Measurements from ENCODE around the gene SQOR. TPM values are rescaled to one million over a fixed set of nuclear protein-coding genes. Genes with fewer than 3 reads are reported as not detected.

The SQOR gene
- total RNA-seq, 2 donors from 2014 or later, result 0.24 TPM; not detected in 1

DNA sequence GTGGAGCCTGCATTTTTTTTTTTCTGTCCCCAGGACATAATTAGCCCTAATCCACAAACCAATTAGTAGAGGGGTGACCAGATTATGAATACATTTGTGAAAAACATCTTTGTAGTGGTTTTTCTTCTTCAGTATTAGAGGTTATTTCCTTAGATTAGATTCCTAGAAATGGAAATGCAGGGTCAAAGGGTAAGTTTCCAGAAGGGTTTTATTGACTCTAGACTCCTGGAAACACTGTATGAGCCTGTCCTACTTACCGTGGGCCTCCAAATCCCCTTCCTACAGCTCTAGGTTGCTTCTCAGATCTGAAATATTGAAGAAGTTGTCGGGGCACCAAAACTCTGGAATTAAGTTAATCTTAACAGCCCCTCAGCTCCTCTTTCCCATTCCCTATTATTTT lies 22.4 kb downstream of the SQOR start:
- Histone ChIP-seq H3K4me1 (ENCODE audit: control insufficient read depth, insufficient read depth, low read length) (no peaks in the 10 kb centered on the region), H3K27ac (ENCODE audit: low read depth, low read length) (no peak overlapping the region), H3K27me3 (ENCODE audit: control insufficient read depth, insufficient read depth, low read length, poor library complexity, severe bottlenecking) (no peaks in the 10 kb centered on the region), H3K36me3 (ENCODE audit: control insufficient read depth, insufficient read depth, low read length) (no peaks in the 10 kb centered on the region), H3K4me3 (ENCODE audit: low read length) (no peak overlapping the region), H3K9ac (ENCODE audit: extremely low read depth, low read length, poor library complexity, severe bottlenecking) (no peak overlapping the region), H3K9me3 (ENCODE audit: control insufficient read depth, low read length) (no peaks in the 10 kb centered on the region)
- Mint-ChIP-seq H3K4me3 (no peak overlapping the region), H3K9me3 (no peaks in the 10 kb centered on the region), H3K27me3 (ENCODE audit: insufficient read depth) (peaks cover 15% of the 10 kb centered on the region), H3K36me3 (ENCODE audit: low read depth) (no peaks in the 10 kb centered on the region), H3K4me1 (peaks cover 3% of the 10 kb centered on the region), H3K27ac (no peak overlapping the region)
- TF ChIP-seq, protein P1, sequence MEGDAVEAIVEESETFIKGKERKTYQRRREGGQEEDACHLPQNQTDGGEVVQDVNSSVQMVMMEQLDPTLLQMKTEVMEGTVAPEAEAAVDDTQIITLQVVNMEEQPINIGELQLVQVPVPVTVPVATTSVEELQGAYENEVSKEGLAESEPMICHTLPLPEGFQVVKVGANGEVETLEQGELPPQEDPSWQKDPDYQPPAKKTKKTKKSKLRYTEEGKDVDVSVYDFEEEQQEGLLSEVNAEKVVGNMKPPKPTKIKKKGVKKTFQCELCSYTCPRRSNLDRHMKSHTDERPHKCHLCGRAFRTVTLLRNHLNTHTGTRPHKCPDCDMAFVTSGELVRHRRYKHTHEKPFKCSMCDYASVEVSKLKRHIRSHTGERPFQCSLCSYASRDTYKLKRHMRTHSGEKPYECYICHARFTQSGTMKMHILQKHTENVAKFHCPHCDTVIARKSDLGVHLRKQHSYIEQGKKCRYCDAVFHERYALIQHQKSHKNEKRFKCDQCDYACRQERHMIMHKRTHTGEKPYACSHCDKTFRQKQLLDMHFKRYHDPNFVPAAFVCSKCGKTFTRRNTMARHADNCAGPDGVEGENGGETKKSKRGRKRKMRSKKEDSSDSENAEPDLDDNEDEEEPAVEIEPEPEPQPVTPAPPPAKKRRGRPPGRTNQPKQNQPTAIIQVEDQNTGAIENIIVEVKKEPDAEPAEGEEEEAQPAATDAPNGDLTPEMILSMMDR (conservative IDR thresholded peaks at IDR 0.05), result no peak
- no peak for DNase-seq
- WGBS, 2 experiments (ENCODE audit: insufficient coverage in 1 of 2, insufficient read length in 1 of 2), result 90 to 100% methylated on average over 2 of the region's 2 CpGs

DNA sequence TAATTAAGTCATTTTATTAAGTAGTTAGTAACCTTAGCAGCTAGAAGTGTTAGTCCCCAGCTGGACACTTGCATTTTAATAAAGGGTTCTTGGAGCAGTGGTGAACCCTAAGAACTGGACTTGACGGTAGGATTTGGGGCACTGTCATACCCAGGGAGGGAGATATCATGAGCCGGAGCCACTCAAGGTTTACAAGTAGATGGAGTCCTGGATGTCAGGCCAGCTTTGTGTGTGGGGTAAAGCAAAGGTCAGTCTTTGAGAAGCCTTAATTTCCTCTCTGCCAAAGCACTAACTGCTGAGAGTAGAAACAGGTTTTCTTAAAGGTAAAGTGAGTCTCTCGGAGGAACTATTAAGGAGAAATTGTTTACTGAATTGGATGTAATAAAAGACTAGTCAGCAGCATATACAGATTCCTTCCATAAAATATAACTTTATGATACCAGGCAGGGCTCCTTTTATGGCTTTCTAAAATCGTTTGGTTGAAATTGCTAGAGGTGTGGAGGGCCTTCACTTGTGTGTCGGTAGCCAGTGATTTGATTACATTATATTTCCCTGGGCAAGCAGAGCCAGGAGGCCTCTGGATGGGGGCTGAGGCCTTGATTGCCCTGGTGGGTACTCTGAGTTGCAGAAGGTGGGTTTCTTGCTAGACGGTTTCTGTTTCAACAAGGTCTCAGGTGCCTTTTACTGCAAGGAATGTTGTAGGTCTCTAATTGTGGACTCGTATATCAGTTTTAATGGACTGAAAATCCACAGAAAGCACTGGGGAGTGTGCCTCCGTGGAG lies 23.1 kb downstream of the SQOR start:
- no peaks in the 10 kb centered on the region for H3K36me3 ChIP-seq (ENCODE audit: control insufficient read depth, insufficient read depth, low read length)
- Mint-ChIP-seq H3K4me3 (no peak overlapping the region), H3K9me3 (no peaks in the 10 kb centered on the region), H3K27me3 (ENCODE audit: insufficient read depth) (peaks cover 11% of the 10 kb centered on the region), H3K27ac (no peak overlapping the region), H3K36me3 (ENCODE audit: low read depth) (no peaks in the 10 kb centered on the region), H3K4me1 (peaks cover 3% of the 10 kb centered on the region)
- H3K4me3 ChIP-seq (ENCODE audit: low read length), result no peak overlapping the region
- TF ChIP-seq, protein P1 (conservative IDR thresholded peaks at IDR 0.05), result no peak
- no peak overlapping the region for H3K9ac ChIP-seq (ENCODE audit: extremely low read depth, low read length, poor library complexity, severe bottlenecking)
- no peaks in the 10 kb centered on the region for H3K4me1 ChIP-seq (ENCODE audit: control insufficient read depth, insufficient read depth, low read length)
- no peaks in the 10 kb centered on the region for H3K27me3 ChIP-seq (ENCODE audit: control insufficient read depth, insufficient read depth, low read length, poor library complexity, severe bottlenecking)
- no peak for DNase-seq
- no peaks in the 10 kb centered on the region for H3K9me3 ChIP-seq (ENCODE audit: control insufficient read depth, low read length)
- 76 to 100% methylated on average over 3 to 8 of the region's 8 CpGs for WGBS, 2 experiments (ENCODE audit: insufficient coverage in 1 of 2, insufficient read length in 1 of 2)
- no peak overlapping the region for H3K27ac ChIP-seq (ENCODE audit: low read depth, low read length)

DNA sequence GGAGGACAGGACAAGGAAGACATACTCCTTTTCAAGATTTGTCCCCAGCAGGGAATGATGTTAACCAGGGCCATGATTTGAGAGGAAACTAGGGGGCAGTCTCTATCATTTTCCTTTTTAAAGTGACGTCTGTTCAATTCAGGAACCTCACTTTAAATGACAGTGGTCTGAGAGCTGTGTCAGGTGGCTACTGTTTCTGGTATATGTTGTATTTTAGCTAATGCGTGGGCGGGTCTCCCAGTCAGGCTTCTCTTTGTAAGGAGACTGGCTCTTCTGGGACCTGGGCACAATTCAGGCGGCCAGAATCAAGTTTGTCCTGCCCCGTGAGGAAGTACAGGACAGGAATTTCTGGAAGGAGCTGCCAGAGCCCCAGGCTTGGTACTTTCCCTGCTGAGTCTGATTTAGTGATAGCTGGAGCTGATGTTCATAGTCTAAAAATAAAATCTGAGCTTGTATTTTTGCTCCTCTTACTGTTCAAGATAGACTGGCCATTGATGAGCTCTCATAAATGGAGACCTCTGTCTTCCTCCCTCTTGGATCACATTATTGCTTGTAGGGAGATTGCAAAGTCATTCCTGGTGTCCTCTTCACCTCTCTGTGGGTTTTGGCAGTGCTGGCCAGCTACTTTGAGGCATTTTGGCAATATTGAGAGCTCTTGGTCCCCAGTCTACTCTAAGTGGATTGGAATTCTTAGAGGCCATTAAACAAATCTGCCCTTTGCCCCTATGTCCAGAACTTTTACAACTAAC lies 25.6 kb downstream of the SQOR start:
- H3K4me3 ChIP-seq (ENCODE audit: low read length), result no peak overlapping the region
- WGBS, 2 experiments (ENCODE audit: insufficient coverage in 1 of 2, insufficient read length in 1 of 2), result 76 to 83% methylated on average over 4 to 5 of the region's 5 CpGs
- Mint-ChIP-seq H3K4me1 (peaks cover 1% of the 10 kb centered on the region), H3K27ac (no peak overlapping the region), H3K4me3 (no peak overlapping the region), H3K36me3 (ENCODE audit: low read depth) (no peaks in the 10 kb centered on the region), H3K27me3 (ENCODE audit: insufficient read depth) (peaks cover 6% of the 10 kb centered on the region), H3K9me3 (no peaks in the 10 kb centered on the region)
- no peak overlapping the region for H3K9ac ChIP-seq (ENCODE audit: extremely low read depth, low read length, poor library complexity, severe bottlenecking)
- no peak for DNase-seq
- H3K27ac ChIP-seq (ENCODE audit: low read depth, low read length), result no peak overlapping the region
- H3K27me3 ChIP-seq (ENCODE audit: control insufficient read depth, insufficient read depth, low read length, poor library complexity, severe bottlenecking), result no peaks in the 10 kb centered on the region
- H3K4me1 ChIP-seq (ENCODE audit: control insufficient read depth, insufficient read depth, low read length), result no peaks in the 10 kb centered on the region
- H3K36me3 ChIP-seq (ENCODE audit: control insufficient read depth, insufficient read depth, low read length), result no peaks in the 10 kb centered on the region
- TF ChIP-seq, protein P1 (conservative IDR thresholded peaks at IDR 0.05), result peak; percentile 56
- no peaks in the 10 kb centered on the region for H3K9me3 ChIP-seq (ENCODE audit: control insufficient read depth, low read length)

Data from endodermal cell (in vitro differentiated cells).